Measurements from ENCODE around the gene PLXDC1.

Gene PLXDC1

GRCh38 chr17:39069114-39069756, 82.2 kb downstream of the PLXDC1 start:
- Histone ChIP-seq H3K27ac (no peak overlapping the region), H3K4me1 (ENCODE audit: control insufficient read depth in 1 of 2, insufficient read depth in 1 of 2, low read depth in 1 of 2, low read length in 1 of 2) (no peaks in the 10 kb centered on the region), H3K27me3 (no peaks in the 10 kb centered on the region), H3K4me3 (ENCODE audit: low read depth in 1 of 2, low read length in 1 of 2) (no peak overlapping the region), H3K36me3 (no peaks in the 10 kb centered on the region), H3K9me3 (no peaks in the 10 kb centered on the region)
- no peak for TF ChIP-seq CTCF (IDR thresholded peaks at IDR 0.05)

GRCh38 chr17:39064819-39065218, 86.6 kb downstream of the PLXDC1 start:
- no peaks in the 10 kb centered on the region for H3K36me3 ChIP-seq
- TF ChIP-seq CTCF (IDR thresholded peaks at IDR 0.05): no peak
- H3K4me3 ChIP-seq (ENCODE audit: low read depth in 1 of 2, low read length in 1 of 2): no peak overlapping the region
- no peaks in the 10 kb centered on the region for H3K4me1 ChIP-seq (ENCODE audit: control insufficient read depth in 1 of 2, insufficient read depth in 1 of 2, low read depth in 1 of 2, low read length in 1 of 2)
- H3K9me3 ChIP-seq: no peaks in the 10 kb centered on the region
- no peaks in the 10 kb centered on the region for H3K27me3 ChIP-seq
- no peak overlapping the region for H3K27ac ChIP-seq

GRCh38 chr17:39064374-39064773, 87.1 kb downstream of the PLXDC1 start:
- Histone ChIP-seq H3K27me3 (no peaks in the 10 kb centered on the region), H3K9me3 (no peaks in the 10 kb centered on the region), H3K27ac (no peak overlapping the region), H3K4me3 (ENCODE audit: low read depth in 1 of 2, low read length in 1 of 2) (no peak overlapping the region), H3K4me1 (ENCODE audit: control insufficient read depth in 1 of 2, insufficient read depth in 1 of 2, low read depth in 1 of 2, low read length in 1 of 2) (no peaks in the 10 kb centered on the region), H3K36me3 (no peaks in the 10 kb centered on the region)
- TF ChIP-seq CTCF (IDR thresholded peaks at IDR 0.05): no peak

- Histone ChIP-seq H3K36me3 (no peaks in the 10 kb centered on the region), H3K27me3 (no peaks in the 10 kb centered on the region), H3K9me3 (no peaks in the 10 kb centered on the region), H3K4me1 (ENCODE audit: control insufficient read depth in 1 of 2, insufficient read depth in 1 of 2, low read depth in 1 of 2, low read length in 1 of 2) (no peaks in the 10 kb centered on the region), H3K27ac (no peak overlapping the region), H3K4me3 (ENCODE audit: low read depth in 1 of 2, low read length in 1 of 2) (no peak overlapping the region)
- no peak for TF ChIP-seq CTCF (IDR thresholded peaks at IDR 0.05)
Observed at GRCh38 chr17:39063681-39064069, 87.8 kb downstream of the PLXDC1 start.

- no peaks in the 10 kb centered on the region for H3K4me1 ChIP-seq (ENCODE audit: control insufficient read depth in 1 of 2, insufficient read depth in 1 of 2, low read depth in 1 of 2, low read length in 1 of 2)
- H3K27ac ChIP-seq: no peak overlapping the region
- no peaks in the 10 kb centered on the region for H3K36me3 ChIP-seq
- H3K4me3 ChIP-seq (ENCODE audit: low read depth in 1 of 2, low read length in 1 of 2): no peak overlapping the region
- no peak for TF ChIP-seq CTCF (IDR thresholded peaks at IDR 0.05)
- no peaks in the 10 kb centered on the region for H3K27me3 ChIP-seq
- no peaks in the 10 kb centered on the region for H3K9me3 ChIP-seq
Observed at GRCh38 chr17:39062846-39063680, 88.4 kb downstream of the PLXDC1 start.
